Right kidney (tissue), 1 donor: ENCODE data around the gene MARCHF3.
"Not testable (repeated sequence)": the region's sequence is repeated elsewhere in the genome, so short reads cannot be mapped to it uniquely, and the experiment has no call there.

ENCODE experiments used
- DNase-seq: peaks from one replicate; pipeline ENCODE4 v3.0.0-alpha.2; 2016

The MARCHF3 gene

GRCh38 chr5:126917918-126918614 lies 112.3 kb downstream of the MARCHF3 start:
- DNase-seq, result no peak

DNA sequence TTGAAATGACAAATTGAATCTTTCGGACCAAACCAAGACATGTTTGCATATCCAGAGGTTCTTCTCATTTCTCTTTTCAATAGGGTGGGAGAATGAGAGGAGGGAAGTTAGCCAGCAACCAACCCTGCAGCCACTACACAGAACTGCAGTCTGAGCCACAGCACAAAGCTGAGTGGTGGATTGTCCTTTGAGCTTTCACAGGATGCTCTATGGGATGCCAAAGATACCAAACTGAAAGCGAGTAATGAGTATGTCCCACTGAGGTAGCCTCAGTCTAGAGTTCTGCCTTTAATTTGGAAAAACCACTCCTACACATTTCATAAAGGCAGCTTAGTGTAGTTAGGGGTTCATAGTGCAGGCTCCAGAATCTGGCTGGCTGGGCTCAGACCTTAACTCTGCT lies 114.9 kb downstream of the MARCHF3 start:
- DNase-seq, result no peak

DNA sequence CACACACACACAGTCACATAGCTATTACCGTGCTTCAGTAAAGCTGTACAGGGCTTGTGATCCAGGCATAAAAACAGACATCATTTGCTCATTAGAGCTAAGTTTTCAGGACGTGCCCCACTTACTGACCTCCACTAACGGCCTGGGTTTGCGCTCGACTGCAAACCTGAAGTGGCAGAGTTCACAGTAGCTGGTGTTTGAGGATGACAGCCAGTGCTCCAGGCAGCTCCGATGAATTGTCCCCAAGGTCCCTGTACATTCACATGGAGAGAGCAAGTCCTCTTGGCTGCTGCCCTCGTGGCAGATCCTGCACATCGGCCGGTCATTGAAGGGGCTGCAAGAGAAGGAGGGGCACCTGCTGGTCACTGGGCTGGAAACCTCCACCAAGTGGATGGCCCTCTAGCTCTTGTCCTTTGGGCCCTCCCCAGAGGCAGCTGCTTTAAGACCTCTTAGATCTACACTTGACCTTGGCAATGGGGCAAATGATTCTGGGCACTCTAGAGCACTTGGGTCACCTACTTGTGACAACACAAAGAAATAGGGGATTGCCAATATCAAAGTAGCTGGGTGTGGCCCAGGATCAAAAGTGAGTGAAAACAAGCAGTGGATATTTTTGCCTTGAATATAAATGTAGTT lies 115.4 kb downstream of the MARCHF3 start:
- no peak for DNase-seq

GRCh38 chr5:126912616-126913200 lies 117.7 kb downstream of the MARCHF3 start:
- DNase-seq, result no peak

DNA sequence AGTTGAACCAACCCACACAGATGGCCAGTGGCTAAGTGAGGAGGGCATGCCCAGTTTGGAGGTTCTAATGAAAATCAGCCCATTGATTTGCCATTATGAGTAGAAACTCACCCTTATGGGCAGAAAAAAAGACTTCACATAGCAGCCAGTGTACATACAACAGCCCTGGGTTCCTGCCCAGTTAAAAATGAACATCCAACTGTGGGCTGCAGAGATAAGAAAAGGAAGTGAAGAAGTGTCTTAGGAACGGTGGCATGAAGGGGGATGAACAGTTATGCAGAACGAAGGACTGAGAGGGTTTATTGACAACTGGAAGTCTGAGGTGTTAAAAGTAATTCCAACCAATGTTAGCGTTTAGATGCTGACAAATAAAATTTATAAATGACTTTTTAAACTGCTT lies 118.4 kb downstream of the MARCHF3 start:
- no peak for DNase-seq

DNA sequence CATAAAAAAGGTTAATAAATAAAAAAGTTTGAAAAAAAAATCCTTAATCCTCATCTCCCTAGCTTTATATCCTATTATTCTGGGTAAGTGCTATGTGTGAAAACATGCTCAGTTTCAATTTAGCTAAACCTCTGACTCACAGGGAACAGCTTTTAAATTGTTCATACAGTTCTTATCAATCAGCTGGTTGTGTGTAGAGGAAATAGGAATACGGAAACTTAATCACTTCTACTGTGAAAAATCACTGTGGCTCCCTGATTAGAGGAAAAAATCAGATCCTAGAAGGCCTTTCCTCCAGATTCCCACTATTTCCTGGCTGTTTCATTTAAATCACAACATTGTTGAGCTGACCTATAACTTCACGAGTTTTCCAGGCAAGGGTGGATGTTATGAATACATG lies 120.5 kb downstream of the MARCHF3 start:
- no peak for DNase-seq

- DNase-seq, result not testable (repeated sequence)
Measured at GRCh38 chr5:126904407-126904806, 126.0 kb downstream of the MARCHF3 start.

DNA sequence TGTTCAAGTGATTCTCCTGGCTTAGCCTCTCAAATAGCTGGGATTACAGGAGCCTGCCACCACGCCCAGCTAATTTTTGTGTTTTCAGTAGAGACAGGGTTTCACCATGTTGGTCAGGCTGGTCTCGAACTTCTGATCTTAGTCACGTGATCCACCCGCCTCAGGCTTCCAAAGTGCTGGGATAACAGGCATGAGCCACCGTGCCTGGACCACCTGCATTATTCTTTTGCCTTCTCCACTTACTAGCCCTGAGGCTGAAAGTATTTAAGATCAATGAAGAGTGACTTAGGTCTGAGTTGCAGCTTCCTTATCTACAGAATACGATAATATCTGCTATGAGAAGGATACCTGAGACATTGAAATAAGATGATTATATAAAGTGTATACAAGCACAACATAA lies 129.6 kb downstream of the MARCHF3 start:
- DNase-seq, result no peak

DNA sequence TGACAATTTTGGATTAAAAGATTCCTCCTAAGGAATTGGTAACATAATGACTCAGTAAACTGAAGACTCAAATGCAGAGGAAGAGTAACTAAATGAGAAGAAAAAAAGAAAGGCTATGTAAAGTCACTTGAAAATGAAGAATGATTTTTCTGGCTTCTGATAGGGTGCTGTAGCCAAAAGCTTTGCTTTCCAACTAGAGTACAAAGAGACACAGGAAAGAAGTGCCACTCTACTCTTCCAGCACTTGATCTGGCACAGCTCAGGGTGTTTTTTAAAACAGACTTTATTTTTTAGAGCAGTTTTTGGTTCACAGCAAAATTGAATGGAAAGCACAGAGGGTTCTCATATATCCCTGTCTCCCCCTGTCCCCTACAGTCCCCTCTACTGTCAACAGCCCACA lies 130.9 kb downstream of the MARCHF3 start:
- no peak for DNase-seq

DNA sequence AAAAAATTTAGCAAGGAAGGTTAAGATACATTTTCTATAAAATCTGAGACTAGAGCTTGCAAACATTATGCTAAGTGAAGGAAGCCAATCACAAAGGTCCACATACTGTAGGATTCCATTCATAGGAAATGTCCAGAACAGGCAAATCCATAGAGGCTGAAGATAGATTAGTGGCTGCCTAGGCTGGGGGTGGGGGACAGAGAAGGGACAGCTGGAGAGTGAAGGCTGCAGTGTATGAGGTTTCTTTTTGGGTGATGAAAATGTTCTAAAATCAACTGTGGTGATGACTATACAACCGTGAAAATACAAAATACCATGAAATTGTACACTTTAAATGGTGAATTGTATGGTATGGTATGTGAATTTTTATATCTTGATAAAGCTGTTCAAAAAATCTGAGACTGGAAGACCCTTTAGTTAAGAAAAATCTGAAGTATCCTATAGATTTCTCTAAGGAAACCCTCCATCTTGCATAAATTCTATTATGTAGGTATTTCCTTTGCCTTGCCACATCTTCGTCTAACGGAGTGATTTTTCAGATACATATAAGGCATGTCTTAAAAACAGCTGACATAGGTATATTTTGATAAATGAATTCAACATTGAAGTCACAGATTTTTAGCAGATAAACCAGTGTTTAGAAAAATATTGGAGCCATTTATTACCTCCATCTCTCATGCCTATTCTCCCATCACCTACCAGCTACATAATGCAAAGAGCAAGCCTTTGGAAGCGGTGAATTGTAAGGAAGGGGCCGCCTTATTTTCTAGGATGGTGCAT lies 132.3 kb downstream of the MARCHF3 start:
- DNase-seq, result no peak

GRCh38 chr5:126896170-126896702 lies 134.1 kb downstream of the MARCHF3 start:
- DNase-seq, result peak; percentile 22

DNA sequence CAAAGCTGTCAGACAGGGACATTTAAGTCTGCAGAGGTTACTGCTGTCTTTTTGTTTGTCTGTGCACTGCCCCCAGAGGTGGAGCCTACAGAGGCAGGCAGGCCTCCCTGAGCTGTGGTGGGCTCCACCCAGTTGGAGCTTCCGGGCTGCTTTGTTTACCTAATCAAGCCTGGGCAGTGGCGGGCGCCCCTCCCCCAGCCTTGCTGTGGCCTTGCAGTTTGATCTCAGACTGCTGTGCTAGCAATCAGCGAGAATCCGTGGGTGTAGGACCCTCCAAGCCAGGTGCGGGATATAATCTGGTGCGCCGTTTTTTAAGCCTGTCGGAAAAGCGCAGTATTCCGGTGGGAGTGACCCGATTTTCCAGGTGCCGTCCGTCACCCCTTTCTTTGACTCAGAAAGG lies 134.6 kb downstream of the MARCHF3 start:
- DNase-seq, result not testable (repeated sequence)

- DNase-seq, result not testable (repeated sequence)
Measured at GRCh38 chr5:126890414-126890813, 139.9 kb downstream of the MARCHF3 start.

DNA sequence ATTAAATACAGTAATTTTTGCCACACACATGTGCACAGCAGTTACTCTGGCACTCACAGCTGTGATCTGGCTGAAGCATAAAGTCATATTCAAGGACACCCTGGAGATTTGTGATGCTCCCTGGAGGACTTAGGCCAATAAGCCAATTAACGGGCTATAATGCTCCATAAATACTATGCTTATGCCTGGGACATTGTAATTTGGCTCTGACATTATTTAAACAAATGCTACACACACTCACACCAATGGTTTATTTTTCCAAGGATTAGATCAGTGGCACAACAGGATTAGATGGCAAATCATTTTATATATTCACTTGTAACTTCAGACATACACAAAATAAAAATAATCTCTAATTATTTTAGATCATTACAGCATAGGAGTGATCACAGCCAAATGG lies 142.2 kb downstream of the MARCHF3 start:
- DNase-seq, result no peak

- DNase-seq, result no peak
Measured at GRCh38 chr5:126884269-126884819, 146.0 kb downstream of the MARCHF3 start.

- no peak for DNase-seq
Measured at GRCh38 chr5:126883564-126884245, 146.7 kb downstream of the MARCHF3 start.

GRCh38 chr5:126881821-126882600 lies 148.3 kb downstream of the MARCHF3 start:
- no peak for DNase-seq

DNA sequence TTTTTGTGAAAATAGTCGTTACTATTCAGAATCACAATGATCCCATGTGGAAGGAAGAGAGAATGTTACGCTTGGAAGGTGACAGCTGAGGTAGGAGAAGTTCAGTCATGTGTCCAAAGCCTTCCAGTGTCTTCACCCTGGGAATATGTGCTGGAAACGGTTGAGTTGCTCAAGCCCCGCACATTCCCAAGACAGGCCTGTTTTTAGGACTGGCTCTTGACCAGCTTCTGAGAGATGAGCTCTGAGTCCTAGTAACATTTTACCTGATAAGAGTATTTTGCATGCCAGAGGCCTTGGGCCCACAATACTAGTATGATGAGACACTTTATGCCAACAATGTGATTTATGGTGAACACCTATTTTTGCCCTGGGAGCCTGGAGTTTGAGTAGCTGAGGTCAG lies 151.7 kb downstream of the MARCHF3 start:
- DNase-seq, result no peak

GRCh38 chr5:126878085-126878484 lies 152.3 kb downstream of the MARCHF3 start:
- DNase-seq, result no peak

GRCh38 chr5:126877602-126878001 lies 152.8 kb downstream of the MARCHF3 start:
- DNase-seq, result no peak

DNA sequence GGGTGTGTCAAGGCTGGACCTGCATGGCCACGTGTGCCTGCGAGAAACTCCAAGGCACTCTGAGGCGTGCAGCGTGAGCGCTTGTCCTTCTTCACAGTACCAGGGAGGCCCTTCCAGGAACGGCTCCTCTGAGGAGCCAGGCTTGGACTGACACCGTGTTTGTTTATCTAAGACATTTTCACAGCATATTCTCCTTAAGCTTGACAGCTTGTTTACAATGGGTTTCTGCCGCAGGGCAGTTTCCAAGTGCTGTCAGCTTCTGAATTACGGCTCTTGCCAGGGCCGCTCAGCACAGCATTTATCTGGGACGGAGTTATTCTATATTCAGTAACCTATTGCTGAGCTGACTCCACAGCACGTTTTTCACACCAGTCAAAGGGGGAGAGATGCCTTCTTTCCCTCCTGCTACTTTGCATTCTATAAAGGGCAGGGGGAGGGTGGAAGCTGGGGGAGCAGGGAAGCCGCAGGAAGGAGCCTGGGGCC lies 155.0 kb downstream of the MARCHF3 start:
- DNase-seq, result peak; percentile 52
